Stimulated activated CD8-positive, alpha-beta memory T cell treated with anti-CD3 and anti-CD28 coated beads, Interleukin-15, amount 100 ng/mL, for 48 hours (primary cell): ENCODE measurements around the gene NOS1AP.
A peak's percentile ranks its signal among the peaks of the same experiment; 100 is the strongest.
"Not testable (repeated sequence)": the region's sequence is repeated elsewhere in the genome, so short reads cannot be mapped to it uniquely, and the experiment has no call there.

ENCODE experiments used
- DNase-seq, 2 donors: peaks; one replicate each; pipeline ENCODE4 v3.0.0-alpha.2; 2020; ENCODE audit warnings: low read depth in 2 of 2

The NOS1AP gene

GRCh38 chr1:162069334-162070093 is at the start of gene NOS1AP:
NOS1AP (plus strand) TSS chr1:162069691; CDS start chr1:162070178, 487 bp downstream.
- DNase-seq: peak; percentile 70 to 73

DNA sequence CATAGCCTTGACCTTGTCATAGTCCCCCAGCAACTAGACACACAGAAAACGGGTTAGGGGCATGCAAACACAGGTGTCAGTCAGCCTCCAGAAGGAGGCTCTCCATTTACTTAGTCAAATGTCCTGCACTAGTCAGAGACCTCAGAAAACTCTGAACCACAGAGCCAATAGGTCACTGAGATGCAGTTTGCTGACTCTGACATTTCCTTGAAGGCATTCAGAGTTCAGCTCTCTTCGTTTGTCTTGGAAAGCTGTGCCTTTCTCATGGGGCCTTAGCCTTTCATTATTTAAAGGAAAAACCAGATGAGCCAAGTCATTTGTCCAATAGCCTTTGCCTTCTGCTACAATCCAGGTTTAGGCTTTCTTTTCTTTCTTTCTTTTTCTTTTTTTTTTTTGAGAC is 49.3 kb upstream of the NOS1AP start:
- DNase-seq: no peak

GRCh38 chr1:162021124-162021523 is 48.4 kb upstream of the NOS1AP start:
- DNase-seq: no peak

GRCh38 chr1:162022626-162023025 is 46.9 kb upstream of the NOS1AP start:
- no peak for DNase-seq

DNA sequence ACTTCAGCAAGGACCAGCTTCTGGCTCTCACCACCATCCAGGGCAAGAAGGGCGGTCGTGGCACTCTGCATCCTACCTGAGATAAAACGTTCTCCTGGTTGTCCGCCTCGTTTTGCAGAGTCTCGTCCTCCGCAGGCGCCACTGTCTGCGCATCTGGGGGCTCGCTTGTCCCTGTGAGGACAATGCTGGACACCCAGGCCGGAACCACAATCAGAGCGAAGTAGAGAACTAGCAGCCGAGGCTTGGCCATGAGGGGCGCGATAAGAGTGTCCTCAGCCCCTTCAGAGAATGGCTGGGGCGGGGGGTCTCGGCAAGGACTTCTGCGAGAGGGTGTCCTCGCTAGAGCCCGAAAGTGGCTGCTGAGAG is 46.3 kb upstream of the NOS1AP start:
- DNase-seq: no peak

DNA sequence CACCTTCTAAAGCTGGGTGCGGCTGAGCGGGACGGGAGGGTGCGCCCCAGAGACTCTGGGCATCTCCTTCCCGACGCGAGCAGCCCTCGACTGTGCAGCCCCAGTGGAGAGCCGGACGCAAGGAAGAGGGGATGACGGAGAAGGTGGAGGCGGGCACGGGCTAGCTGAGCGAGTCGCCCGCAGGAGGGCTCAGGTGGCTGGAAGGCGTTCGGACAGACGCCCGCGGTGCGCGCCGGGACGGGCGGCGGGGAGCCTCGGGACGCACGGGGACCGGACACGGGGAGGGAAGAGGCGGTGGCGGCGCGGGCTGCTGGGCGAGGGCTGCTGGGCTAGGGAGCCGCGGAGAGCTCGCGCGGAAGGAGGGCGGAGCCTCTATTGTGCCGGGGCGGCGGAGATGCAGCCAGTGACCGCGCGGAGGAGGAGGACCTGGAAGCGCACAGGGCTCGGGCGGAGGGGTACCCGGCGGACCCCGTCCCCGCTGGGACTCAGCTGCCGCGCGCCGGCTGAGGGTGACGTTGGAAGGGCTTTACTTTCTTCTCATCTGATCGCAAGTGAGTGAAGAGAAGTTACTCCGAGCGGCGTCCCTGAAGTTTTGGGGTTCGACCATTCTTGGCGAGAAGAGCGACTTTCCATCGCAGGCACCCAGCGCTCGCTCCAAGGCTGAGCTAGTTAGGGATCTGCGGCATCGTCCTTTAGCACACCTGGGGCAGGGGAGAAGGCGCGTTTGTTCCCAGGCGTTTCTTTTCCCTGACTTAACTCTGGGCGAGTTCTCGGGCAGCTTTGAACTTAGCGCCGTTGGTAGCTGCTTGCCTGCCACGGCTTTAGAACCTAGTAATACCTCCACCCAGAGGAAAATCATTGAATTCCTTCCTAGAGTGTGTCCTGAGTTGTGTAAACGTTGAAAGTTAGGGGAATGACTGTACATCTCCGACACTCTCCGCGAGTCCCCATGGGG is 45.7 kb upstream of the NOS1AP start, which contains the start of gene OLFML2B:
Gene OLFML2B (minus strand): TSS at position 323 of the 955 bp plus-strand sequence. CDS start 439 bp downstream, outside the sequence.
- peak; percentile 21 to 25 for DNase-seq

GRCh38 chr1:162025541-162025940 is 44.0 kb upstream of the NOS1AP start:
- no peak for DNase-seq

GRCh38 chr1:162026881-162027280 is 42.6 kb upstream of the NOS1AP start:
- DNase-seq: no peak

DNA sequence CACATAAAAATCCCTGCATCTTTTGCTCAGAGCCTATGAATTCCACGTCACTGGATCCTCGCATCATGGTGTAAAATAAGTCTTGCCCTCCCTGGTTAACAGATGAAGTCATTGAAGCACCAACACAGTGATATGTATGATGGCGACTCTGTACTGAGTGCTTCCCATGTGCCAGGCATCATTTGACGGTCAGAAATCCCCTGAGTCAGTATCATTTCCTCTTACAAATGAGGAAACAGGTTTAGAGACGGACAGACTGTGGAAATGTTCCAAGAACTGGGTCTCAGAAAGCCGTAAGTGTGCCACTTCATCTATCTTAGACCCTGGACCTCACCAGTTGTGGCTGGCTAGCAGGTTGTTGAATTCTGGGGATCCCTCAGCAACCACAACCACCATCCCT is 40.8 kb upstream of the NOS1AP start:
- DNase-seq: no peak

- no peak for DNase-seq
Measured at GRCh38 chr1:162029157-162029556, 40.3 kb upstream of the NOS1AP start.

DNA sequence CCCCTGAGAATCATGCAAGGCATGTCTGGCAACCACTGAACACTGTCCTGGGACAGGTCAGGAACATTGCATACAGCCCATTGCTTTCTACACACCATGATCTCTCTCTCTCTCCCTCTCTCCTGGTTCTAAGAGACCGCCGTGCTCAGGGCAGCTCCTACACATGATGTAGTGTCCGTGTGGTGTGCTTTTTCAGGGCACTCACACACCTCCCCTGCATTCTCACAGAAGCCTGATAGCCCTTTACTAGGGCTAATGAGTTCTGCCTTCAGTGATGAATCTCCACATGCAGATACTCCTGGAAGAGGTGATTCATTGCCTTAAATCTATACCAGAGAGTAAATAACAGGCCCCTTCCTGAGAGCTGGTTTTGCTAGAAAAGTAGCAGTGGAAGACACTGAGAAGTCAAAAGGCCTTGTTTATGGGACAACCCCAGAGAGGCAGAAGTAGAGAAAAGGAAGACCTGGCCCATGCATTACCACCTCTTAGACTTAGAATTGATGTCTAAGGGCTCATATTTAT is 38.7 kb upstream of the NOS1AP start:
- no peak for DNase-seq

DNA sequence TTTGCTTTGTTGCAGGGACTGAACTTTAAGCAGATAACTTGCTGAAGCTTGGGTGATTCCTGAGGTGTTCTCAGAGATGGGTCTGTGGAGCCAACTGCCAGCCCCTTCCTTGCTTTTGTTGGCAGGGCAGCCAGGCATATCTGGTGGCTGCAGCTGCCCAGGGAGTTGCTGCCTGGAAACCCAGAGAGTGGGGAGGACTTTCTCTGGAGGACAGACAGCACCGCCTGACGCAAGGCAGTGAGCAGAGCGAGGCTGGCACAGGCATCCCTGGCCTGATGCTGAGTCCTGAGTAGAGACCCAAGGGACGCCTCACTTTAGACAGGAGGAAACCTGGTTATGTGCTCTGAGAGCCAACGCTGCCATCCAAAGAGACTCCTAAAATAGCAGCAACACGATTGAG is 36.1 kb upstream of the NOS1AP start:
- no peak for DNase-seq

DNA sequence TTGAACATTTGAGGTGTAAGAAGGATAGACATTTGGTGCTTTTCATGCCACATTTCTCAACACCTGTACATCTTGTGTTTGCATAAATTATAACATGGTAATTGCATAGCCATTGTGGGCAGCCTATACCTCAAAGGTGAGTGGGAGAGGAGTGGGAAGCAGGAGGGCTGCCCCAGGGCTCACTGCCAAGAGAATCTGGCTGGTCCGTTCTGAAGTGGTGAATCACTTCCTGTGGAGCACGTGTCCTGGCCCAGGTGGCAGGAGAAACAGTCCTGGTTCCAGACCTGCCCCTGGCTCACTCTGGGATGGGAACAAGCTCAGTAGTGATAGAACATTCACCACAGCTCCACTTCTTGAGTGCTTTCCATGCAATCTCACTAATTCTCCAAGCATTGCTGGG is 34.2 kb upstream of the NOS1AP start:
- no peak for DNase-seq

DNA sequence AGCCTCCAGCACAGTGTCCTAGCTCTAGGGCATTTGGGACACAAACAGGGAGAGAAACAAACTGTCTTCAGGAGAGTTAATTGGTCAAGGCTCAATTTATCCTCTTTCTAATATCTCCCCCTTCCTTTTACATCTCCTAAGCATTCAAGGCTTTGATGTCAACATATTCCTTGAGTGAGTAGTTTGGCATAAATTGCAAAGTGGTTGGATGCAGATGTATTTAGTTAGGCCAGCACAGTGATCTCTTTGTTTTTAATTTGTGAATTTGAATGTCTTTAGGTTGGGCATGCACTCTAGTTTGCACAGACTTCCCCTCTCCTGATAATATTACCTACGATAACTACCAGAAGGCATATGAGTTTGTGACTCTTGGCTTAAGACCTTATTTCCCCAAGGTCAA is 33.3 kb upstream of the NOS1AP start:
- DNase-seq: no peak

- no peak for DNase-seq
Measured at GRCh38 chr1:162038624-162039023, 30.9 kb upstream of the NOS1AP start.

DNA sequence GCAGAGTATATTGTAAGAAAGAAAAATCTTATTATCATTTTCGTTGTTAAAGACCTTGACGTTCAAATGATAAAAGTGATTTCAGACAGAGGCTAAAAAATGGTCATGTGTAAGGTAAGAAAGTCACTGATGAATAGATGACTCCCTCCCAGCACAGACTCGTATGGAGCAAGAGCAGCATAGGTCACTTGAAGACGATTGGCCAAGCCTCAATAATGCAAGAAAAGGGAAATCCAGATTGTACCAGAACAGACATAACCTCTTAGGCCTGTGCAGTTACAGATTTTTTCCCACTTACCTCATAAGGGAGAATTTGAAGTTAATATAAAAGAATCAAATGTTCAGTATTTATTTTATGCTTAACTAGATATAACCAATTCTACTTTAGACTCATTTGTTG is 29.5 kb upstream of the NOS1AP start:
- no peak for DNase-seq

DNA sequence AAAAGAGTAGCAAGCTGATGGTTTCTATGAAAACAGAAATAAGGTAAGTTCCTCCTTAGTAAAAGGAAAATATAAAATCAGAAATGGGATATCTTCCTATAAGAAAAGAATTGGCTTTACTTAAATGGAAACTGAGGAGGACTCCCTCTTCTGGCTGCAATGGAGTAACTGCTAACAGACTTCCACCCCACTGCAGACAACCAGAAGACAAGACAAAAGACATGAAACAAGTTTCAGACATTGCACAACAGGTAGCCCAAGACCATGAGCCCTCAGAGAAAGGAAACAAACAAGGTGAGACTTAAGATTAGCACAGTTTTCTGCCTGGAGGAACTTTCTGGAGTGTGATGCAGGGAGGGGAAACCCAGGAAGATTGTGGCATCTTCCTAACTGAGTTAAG is 28.8 kb upstream of the NOS1AP start:
- DNase-seq: no peak

GRCh38 chr1:162042361-162042760 is 27.1 kb upstream of the NOS1AP start:
- no peak for DNase-seq

GRCh38 chr1:162046921-162047320 is 22.6 kb upstream of the NOS1AP start:
- no peak for DNase-seq

- not testable (repeated sequence) for DNase-seq
Measured at GRCh38 chr1:162053949-162054348, 15.5 kb upstream of the NOS1AP start.

GRCh38 chr1:162055062-162055461 is 14.4 kb upstream of the NOS1AP start:
- DNase-seq: no peak

- DNase-seq: no peak
Measured at GRCh38 chr1:162056043-162056442, 13.4 kb upstream of the NOS1AP start.

GRCh38 chr1:162056579-162056978 is 12.9 kb upstream of the NOS1AP start:
- no peak for DNase-seq
